IMR-90 (cell line): Measurements from ENCODE around the gene BTRC. TPM values are rescaled to one million over a fixed set of nuclear protein-coding genes. Genes with fewer than 3 reads are reported as not detected.

Experiments used
- ATAC-seq: fragments of 200-7000 bp; cut with Tn5 transposase; 2 replicates; pipeline ENCODE4 v1.9.1; 2020; ENCODE audit warnings: low read depth, mild to moderate bottlenecking, moderate library complexity
- BruUV-seq: library from RNA; stranded (reverse); fragments of 400-500 nt; replicated peaks from 2 replicates; lab custom pipeline; 2021; lab: Mats Ljungman, UMichigan
- CTCF ChIA-PET: fragments of 300-600 bp; formaldehyde crosslinking; extraction: SDS; loops from one replicate; lab custom pipeline; 2021; ENCODE audit warnings: antibody characterized with exemption; lab: Yijun Ruan, JAX
- POLR2A ChIA-PET: fragments of 300-600 bp; sonication (Branson Sonifier 250); formaldehyde crosslinking; loops from one replicate; lab custom pipeline; 2022; ENCODE audit warnings: antibody characterized with exemption; ENCODE audit not compliant: unreplicated experiment; lab: Charles Lee
- DNase-seq: peaks from one replicate; pipeline ENCODE4 v3.0.0; 2013
- H2AFZ ChIP-seq: replicated peaks from 2 replicates; pipeline ENCODE3; 2013; ENCODE audit warnings: low read length, mild to moderate bottlenecking; ENCODE audit not compliant: poor library complexity
- H2AK5ac ChIP-seq: 2 replicates; pipeline ENCODE4 v1.6.1; 2013; ENCODE audit warnings: low read depth, low read length, inconsistent platforms
- H2AK9ac ChIP-seq: replicated peaks from 2 replicates; pipeline ENCODE3; 2013; ENCODE audit warnings: mild to moderate bottlenecking, low read depth, low read length, moderate library complexity; ENCODE audit not compliant: poor library complexity
- H2BK120ac ChIP-seq: 2 replicates; pipeline ENCODE4 v1.6.1; 2013; ENCODE audit warnings: low read depth, low read length, inconsistent platforms
- H2BK15ac ChIP-seq: 3 replicates; pipeline ENCODE4 v1.6.1; 2013; ENCODE audit warnings: low read depth, low read length, inconsistent platforms
- H2BK20ac ChIP-seq: 2 replicates; pipeline ENCODE4 v1.6.1; 2013; ENCODE audit warnings: low read depth, mild to moderate bottlenecking, inconsistent platforms, low read length, moderate library complexity
- H2BK5ac ChIP-seq: 2 replicates; pipeline ENCODE4 v1.6.1; 2013; ENCODE audit warnings: mild to moderate bottlenecking, low read depth, low read length, inconsistent platforms; ENCODE audit not compliant: poor library complexity, severe bottlenecking
- H3K14ac ChIP-seq: replicated peaks from 2 replicates; pipeline ENCODE4 v1.6.1; 2013; ENCODE audit warnings: low read depth, low read length, inconsistent platforms
- H3K18ac ChIP-seq: 2 replicates; pipeline ENCODE4 v1.6.1; 2013; ENCODE audit warnings: low read depth, low read length, control low read depth
- H3K23ac ChIP-seq: 2 replicates; pipeline ENCODE4 v1.6.1; 2013; ENCODE audit warnings: low read depth, low read length, inconsistent platforms
- H3K27ac ChIP-seq: 2 replicates; pipeline ENCODE4 v1.5.1; 2013; ENCODE audit warnings: mild to moderate bottlenecking, control low read depth, low read length; ENCODE audit not compliant: insufficient read depth
- H3K27me3 ChIP-seq: 2 replicates; pipeline ENCODE4 v1.6.1; 2013; ENCODE audit warnings: low read length; ENCODE audit not compliant: control insufficient read depth, insufficient read depth
- H3K36me3 ChIP-seq: 2 replicates; pipeline ENCODE4 v1.6.1; 2013; ENCODE audit warnings: low read length, mixed read lengths; ENCODE audit not compliant: control insufficient read depth, insufficient read depth
- H3K4ac ChIP-seq: 2 replicates; pipeline ENCODE4 v1.6.1; 2013; ENCODE audit warnings: low read depth, low read length, inconsistent platforms
- H3K4me1 ChIP-seq: 2 replicates; pipeline ENCODE4 v1.6.1; 2013; ENCODE audit warnings: low read length, mixed read lengths; ENCODE audit not compliant: control insufficient read depth, insufficient read depth
- H3K4me2 ChIP-seq: 2 replicates; pipeline ENCODE4 v1.6.1; 2013; ENCODE audit warnings: low read depth, mild to moderate bottlenecking, control low read depth, low read length, moderate library complexity
- H3K4me3 ChIP-seq: 2 replicates; pipeline ENCODE4 v1.5.1; 2013; ENCODE audit warnings: low read depth, mild to moderate bottlenecking, control low read depth, low read length, moderate library complexity; ENCODE audit not compliant: insufficient read depth
- H3K56ac ChIP-seq: 2 replicates; pipeline ENCODE4 v1.6.1; 2013; ENCODE audit warnings: low read length, inconsistent platforms; ENCODE audit not compliant: insufficient read depth; ENCODE audit errors: extremely low read depth
- H3K79me1 ChIP-seq, 2 experiments: 2 replicates each; pipeline ENCODE4 v1.6.1; 2013; ENCODE audit warnings: low read length in 2 of 2, inconsistent platforms in 1 of 2, low read depth in 1 of 2
- H3K9ac ChIP-seq: 2 replicates; pipeline ENCODE4 v1.6.1; 2013; ENCODE audit warnings: low read depth, low read length, control low read depth
- H3K9me1 ChIP-seq: 2 replicates; pipeline ENCODE4 v1.6.1; 2013; ENCODE audit warnings: low read length, inconsistent platforms; ENCODE audit not compliant: insufficient read depth
- H3K9me3 ChIP-seq: 2 replicates; pipeline ENCODE4 v1.6.1; 2013; ENCODE audit warnings: low read length; ENCODE audit not compliant: control insufficient read depth, insufficient read depth
- H4K20me1 ChIP-seq: 2 replicates; pipeline ENCODE4 v1.6.1; 2013; ENCODE audit warnings: low read length, inconsistent platforms; ENCODE audit not compliant: insufficient read depth
- H4K5ac ChIP-seq: 2 replicates; pipeline ENCODE4 v1.6.1; 2013; ENCODE audit warnings: mild to moderate bottlenecking, low read depth, low read length, control low read depth
- H4K8ac ChIP-seq, 2 experiments: 2 replicates each; pipeline ENCODE4 v1.6.1; 2013; ENCODE audit warnings: low read depth in 2 of 2, low read length in 2 of 2, control low read depth in 1 of 2, inconsistent platforms in 1 of 2
- H4K91ac ChIP-seq: 2 replicates; pipeline ENCODE4 v1.6.1; 2013; ENCODE audit warnings: low read depth, low read length, inconsistent platforms; ENCODE audit not compliant: insufficient read depth
- BHLHE40 ChIP-seq: fragments of 150-350 bp; IDR thresholded peaks from 2 replicates; pipeline ENCODE4 v1.6.1; 2016; ENCODE audit warnings: mild to moderate bottlenecking, low read depth, low read length
- FOS ChIP-seq: fragments of 150-350 bp; IDR thresholded peaks from 2 replicates; pipeline ENCODE4 v1.6.1; 2016; ENCODE audit warnings: low read depth, low read length
- MAFK ChIP-seq: IDR thresholded peaks from 2 replicates; pipeline ENCODE4 v1.6.1; 2012; ENCODE audit warnings: low read depth, low read length, improper control_type of control experiment
- MAZ ChIP-seq: IDR thresholded peaks from 2 replicates; pipeline ENCODE4 v1.6.1; 2012; ENCODE audit warnings: low read depth, mild to moderate bottlenecking, low read length, improper control_type of control experiment, moderate library complexity, borderline replicate concordance
- RAD21 ChIP-seq: IDR thresholded peaks from 2 replicates; pipeline ENCODE4 v1.6.1; 2012; ENCODE audit warnings: low read length, improper control_type of control experiment
- RCOR1 ChIP-seq: IDR thresholded peaks from 2 replicates; pipeline ENCODE4 v1.6.1; 2012; ENCODE audit warnings: mild to moderate bottlenecking, low read length, improper control_type of control experiment; ENCODE audit not compliant: insufficient replicate concordance
- RFX5 ChIP-seq: IDR thresholded peaks from 2 replicates; pipeline ENCODE4 v1.8.0; 2012; ENCODE audit warnings: low read depth, mild to moderate bottlenecking, low read length, moderate library complexity
- SMC3 ChIP-seq: fragments of 150-350 bp; IDR thresholded peaks from 2 replicates; pipeline ENCODE4 v1.6.1; 2016; ENCODE audit warnings: low read depth, mild to moderate bottlenecking, antibody characterized with exemption, low read length, moderate library complexity
- WGBS, 2 experiments: methylation state at CpG; one replicate each; pipeline versions ENCODE4 v1.1.5 to v1.1.7; 2013; ENCODE audit warnings: missing lambda C conversion rate in 2 of 2; ENCODE audit not compliant: insufficient read length in 1 of 2; ENCODE audit errors: extremely low coverage in 2 of 2; 5-methylcytosine and 5-hydroxymethylcytosine counted together
- dilution Hi-C: fragments of 300-500 bp; cut with HindIII; formaldehyde crosslinking; loops from one replicate; pipeline ENCODE4 v1.14.3; 2018; ENCODE audit warnings: low sequenced_read_pairs; ENCODE audit not compliant: unreplicated experiment
- in situ Hi-C: fragments of 300-500 bp; cut with MboI; formaldehyde crosslinking; loops from 3 replicates; pipeline ENCODE4 v1.14.3; 2019; ENCODE audit warnings: low sequenced_read_pairs, inconsistent platforms, mixed read lengths
- intact Hi-C: fragments of 100-400 bp; cut with micrococcal nuclease; formaldehyde crosslinking; loops from 2 replicates; pipeline ENCODE4 v1.10.0; 2022
- polyA plus RNA-seq, 3 experiments: library from polyadenylated mRNA; depleted of rRNA; stranded (reverse); fragments of >200 nt; gene quantifications; 2 replicates each; pipeline ENCODE4 v1.2.3, GENCODE V29; 2012; ENCODE audit warnings: low replicate concordance in 1 of 3
- total RNA-seq: library from RNA; depleted of rRNA; stranded (reverse); fragments of >200 nt; gene quantifications from 2 replicates; pipeline ENCODE4 v1.2.3, GENCODE V29; 2012

The BTRC gene
- total and polyA plus RNA-seq, 2 of the 4 experiments (the other 2 are of a cell fraction) = 7.7 to 8.4 TPM

GRCh38 chr10:101386659-101387259, 32.8 kb downstream of the BTRC start:
- H3K14ac ChIP-seq = no peak overlapping the region
- no CpG with 5 or more reads among the region's 4 CpGs for WGBS, 2 experiments

More at GRCh38 chr10:101386659-101387259, 32.8 kb downstream of the BTRC start:
- Histone ChIP-seq H3K56ac (no peak overlapping the region), H3K9ac (no peak overlapping the region), H3K9me3 (no peaks in the 10 kb centered on the region), H2AFZ (no peak overlapping the region), H3K27me3 (no peaks in the 10 kb centered on the region), H4K5ac (no peak overlapping the region), H2BK20ac (no peak overlapping the region), H4K20me1 (peaks cover 29% of the 10 kb centered on the region), H4K91ac (no peak overlapping the region), H3K27ac (no peak overlapping the region), H4K8ac (no peak overlapping the region), H3K4me1 (peaks cover 3% of the 10 kb centered on the region; the same call in 1 of the 2 replicates), H3K4ac (no peak overlapping the region), H3K4me2 (no peak overlapping the region), H3K18ac (no peak overlapping the region), H3K79me1 (peaks cover 15 to 37% of the 10 kb centered on the region in 2 experiments), H2BK5ac (no peak overlapping the region), H2AK9ac (no peak overlapping the region), H3K9me1 (no peaks in the 10 kb centered on the region), H3K4me3 (no peak overlapping the region), H2BK120ac (no peak overlapping the region), H3K23ac (no peak overlapping the region), H2BK15ac (no peak overlapping the region), H3K36me3 (no peaks in the 10 kb centered on the region), H2AK5ac (no peak overlapping the region)
- CTCF ChIA-PET = interaction anchor here (0.6 kb wide), 2 partner anchors 10 to 12 kb away, joined by 3 read pairs; no protein-coding TSS in a partner anchor
- no TSS peak for BruUV-seq
- POLR2A ChIA-PET = no interaction called here
- no peak for TF ChIP-seq RFX5
- TF ChIP-seq MAZ = no peak
- no peak for TF ChIP-seq FOS
- no peak for TF ChIP-seq RAD21
- no peak for TF ChIP-seq BHLHE40
- TF ChIP-seq SMC3 = no peak
- TF ChIP-seq MAFK = no peak
- TF ChIP-seq RCOR1 = no peak
- ATAC-seq (no peak), DNase-seq (no peak)
- dilution Hi-C loops = no loop called here
- intact Hi-C loops = no loop called here
- in situ Hi-C loops = no loop called here
